ENCODE measurements around the gene CFB.
"Not testable (repeated sequence)": the region's sequence is repeated elsewhere in the genome, so short reads cannot be mapped to it uniquely, and the experiment has no call there.

Gene CFB

DNA sequence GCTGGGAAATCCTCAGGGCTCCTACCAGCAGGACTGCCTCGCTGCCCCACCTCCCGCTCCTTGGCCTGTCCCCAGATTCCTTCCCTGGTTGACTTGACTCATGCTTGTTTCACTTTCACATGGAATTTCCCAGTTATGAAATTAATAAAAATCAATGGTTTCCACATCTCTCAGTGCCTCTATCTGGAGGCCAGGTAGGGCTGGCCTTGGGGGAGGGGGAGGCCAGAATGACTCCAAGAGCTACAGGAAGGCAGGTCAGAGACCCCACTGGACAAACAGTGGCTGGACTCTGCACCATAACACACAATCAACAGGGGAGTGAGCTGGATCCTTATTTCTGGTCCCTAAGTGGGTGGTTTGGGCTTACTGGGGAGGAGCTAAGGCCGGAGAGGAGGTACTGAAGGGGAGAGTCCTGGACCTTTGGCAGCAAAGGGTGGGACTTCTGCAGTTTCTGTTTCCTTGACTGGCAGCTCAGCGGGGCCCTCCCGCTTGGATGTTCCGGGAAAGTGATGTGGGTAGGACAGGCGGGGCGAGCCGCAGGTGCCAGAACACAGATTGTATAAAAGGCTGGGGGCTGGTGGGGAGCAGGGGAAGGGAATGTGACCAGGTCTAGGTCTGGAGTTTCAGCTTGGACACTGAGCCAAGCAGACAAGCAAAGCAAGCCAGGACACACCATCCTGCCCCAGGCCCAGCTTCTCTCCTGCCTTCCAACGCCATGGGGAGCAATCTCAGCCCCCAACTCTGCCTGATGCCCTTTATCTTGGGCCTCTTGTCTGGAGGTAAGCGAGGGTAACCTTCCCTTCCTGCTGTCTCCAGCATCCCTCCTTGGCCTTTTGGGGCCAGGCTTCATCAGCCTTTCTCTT lies at the start of gene CFB:
TSS of gene CFB (plus strand) at position 589 of the 863 bp plus-strand sequence. CDS start at position 716, 127 bp downstream.
- DNase-seq (ENCODE audit: low spot score) = no peak

DNA sequence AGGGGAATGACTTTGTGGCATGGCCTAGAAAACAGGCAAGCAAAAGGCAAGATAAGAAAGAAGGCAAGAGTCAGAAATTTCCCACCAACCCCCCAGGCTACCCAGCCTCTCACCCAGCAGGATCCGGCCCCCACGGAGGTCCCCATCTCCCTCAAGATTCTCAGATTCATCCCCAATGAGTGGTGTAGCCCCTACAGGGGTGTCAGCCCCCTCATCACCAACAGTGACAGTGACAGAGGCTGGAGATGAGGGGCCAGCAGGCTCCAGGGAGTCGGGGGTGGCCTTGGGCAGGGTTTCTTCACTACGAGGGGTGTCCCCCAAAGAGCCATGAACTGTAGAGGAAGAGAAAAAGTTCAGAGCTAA lies 49.4 kb upstream of the CFB start:
- DNase-seq (ENCODE audit: low spot score) = no peak

DNA sequence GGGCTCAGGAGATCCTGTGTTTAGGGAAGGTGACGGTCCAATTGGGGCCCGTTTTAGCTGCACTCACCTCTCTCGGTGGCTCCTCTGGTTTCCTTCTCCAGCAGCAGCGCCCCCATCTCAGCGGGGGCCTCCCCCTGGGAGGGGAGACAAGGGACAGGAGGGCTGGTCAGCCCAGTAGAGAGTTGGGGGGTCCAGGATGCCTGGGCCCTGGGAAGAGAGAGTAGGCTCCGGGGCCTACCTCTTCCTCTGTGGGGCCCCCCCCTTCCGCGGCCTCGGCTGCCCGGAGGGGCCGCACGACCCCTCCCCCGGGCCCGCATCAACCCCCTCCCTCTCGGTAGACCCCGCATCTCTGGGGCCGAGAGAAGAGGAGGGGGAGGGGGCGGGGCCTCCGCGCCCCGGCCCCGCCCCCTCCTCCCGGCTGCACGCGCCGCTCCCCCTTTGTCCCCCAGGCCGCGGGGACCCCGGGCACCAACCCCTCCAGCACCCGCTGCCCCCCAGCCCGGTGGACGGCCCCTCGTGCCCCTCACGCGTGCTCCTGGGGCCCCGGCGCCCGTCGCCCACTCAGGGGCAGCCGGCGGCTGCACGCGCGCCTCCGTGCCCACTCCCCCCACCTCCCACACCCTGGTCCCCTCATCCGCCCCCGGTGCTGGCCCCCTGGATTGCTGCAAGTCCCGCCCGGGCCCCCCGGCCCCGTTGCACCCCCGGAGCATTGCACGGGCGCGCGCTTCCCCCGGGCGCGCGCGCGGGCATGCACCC lies 48.9 kb upstream of the CFB start:
- peak; percentile 64 for DNase-seq (ENCODE audit: low spot score)

DNA sequence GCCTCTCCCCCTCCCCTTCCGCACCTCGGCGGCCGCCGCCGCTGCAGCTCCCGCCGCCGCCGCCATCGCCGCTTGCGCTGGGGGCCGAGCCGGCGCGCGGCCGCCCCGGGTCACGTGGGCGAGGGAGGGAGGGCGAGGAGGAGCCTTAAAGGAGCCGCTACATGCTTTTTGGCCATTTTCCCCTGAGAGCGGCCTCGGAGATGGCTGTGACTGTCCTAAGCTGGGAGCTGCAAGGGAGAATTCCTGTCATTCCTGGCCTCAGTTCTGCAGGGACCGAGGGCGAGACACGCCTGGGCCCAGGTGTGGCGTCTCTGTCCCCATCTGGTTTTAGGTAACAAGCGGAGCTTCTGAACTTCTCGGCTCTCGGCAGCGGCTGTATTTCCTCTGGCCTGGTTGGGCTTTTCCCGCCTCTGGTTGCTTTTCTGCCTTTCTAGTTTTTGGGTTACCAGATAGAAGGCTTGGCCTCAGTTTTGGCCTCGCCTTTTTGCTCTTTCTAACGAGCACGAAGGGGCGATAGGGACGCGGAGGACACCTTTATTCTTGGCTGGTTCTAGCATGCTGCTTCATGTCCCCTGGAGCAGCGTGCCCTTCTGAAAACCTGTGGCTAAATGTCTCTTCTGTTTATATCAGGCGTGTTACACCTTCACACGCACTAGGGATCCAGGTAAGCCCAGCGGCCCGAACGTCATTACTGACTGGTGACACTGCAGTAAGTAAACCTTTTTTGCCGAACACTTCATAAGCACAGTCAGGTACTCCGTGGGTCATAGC lies 48.1 kb upstream of the CFB start, which contains the start of gene EHMT2:
TSS of gene EHMT2 (minus strand) at position 87 of the 771 bp plus-strand sequence. CDS start at position 66, 21 bp downstream.
- DNase-seq (ENCODE audit: low spot score) = peak; percentile 89

DNA sequence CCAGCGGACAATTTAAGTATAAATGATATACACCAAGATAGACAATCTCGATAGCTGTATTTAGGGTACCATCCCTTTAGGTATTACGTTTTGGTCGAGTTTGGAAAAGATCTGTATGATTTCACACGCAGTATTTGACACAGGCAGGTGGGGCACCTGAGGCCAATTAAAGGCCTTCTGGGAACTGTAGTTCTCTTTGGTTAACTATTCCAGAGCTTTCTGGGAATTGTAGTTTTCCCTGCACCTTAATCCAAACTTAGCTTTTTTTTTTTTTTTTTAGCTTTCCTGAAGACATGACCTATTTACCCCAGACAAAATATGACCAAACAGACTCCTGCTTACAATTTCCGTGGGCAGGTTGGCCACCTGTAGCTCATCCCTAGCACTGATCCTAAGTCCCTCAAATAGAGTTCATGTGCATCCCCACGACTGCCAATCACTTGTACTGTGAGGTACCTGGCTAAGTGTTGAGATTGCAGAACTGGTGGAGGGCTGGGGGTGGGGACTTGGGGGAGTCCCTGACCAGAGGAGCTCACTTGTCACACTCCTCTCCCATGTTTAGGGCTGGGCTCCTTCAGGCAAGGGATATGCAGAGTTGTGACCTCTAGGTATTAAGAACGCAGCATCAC lies 47.4 kb upstream of the CFB start:
- no peak for DNase-seq (ENCODE audit: low spot score)

DNA sequence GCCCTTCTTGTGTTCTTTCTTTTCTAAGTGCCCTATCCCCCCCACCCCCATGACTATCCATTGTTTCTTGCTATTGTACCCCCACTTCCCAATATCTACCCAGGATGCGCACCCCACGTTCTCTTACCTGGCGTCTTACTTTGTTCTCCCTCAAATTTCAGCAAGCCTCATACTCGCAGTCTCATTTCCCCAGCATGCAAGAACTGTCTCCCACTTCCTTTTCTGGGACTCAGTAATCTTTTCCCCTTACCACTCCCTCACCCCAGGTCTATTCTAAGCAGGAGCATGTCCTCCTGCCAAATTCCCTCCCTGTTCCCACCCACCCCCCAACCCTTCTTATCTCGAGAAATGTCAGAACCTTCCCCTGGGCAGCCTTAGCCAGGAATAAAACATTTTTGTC lies 46.7 kb upstream of the CFB start:
- no peak for DNase-seq (ENCODE audit: low spot score)

DNA sequence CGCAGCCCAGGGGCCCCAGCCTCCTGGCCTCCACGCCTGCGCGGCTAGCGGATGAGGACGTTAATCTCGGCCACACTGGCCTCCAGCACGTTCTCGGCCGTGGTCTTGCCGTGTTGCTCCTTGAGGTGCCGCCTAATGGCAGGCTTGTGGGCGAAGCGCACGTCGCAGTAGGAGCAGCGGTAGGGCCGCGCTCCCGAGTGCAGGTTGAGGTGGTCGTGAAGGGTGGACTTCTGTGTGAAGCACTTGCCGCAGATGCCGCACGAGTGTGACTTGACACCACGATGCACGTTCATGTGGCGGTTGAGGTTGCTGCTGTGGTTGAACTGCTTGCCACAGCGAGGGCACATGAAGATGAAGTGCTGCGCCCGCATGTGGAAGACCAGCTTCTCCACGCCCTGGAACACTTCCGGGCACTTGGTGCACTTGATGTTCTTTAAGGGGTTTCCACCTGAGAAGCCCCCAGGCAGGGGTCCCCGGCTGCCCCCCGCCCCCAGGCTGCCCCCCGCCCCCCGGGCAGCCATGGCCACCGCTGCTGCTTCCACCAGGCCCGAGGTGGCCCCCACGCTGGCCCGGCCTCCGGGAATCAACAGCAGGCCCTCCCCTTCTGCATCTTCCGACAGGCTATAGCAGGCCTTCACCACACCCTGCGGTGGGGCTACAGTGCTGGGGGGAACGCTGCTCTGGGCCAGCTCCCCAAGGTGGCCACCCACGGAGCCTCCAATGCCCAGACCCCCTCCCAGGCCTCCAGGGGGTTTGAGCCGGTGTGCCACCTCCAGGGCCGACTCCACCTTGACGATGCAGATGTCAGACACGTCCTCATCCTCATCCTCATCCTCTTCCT lies 45.8 kb upstream of the CFB start:
- DNase-seq (ENCODE audit: low spot score) = no peak

DNA sequence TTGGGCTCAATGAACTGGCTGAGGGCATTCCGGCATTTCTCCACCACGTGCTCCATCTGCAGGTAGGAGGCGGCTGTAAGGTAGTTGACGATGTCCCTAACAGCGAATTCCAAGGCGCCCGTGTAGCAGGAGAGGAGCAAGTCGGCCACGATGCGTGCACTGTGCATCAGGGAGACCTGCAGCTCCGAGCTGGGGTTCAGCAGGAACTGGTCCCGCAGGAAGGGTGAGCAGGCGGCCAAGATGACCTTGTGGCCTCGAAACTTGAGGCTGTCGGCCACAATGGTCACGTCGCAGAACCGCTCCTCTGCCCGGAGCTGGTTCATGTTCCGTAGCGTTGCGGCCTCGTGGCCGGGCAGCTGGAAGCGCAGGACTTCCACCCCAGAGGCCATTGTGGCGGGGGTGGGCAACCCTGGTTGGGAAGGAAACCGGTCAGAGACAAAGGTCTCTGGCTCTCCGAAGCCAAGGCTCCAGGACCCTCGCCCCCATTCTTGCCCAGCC lies 44.9 kb upstream of the CFB start:
- no peak for DNase-seq (ENCODE audit: low spot score)

DNA sequence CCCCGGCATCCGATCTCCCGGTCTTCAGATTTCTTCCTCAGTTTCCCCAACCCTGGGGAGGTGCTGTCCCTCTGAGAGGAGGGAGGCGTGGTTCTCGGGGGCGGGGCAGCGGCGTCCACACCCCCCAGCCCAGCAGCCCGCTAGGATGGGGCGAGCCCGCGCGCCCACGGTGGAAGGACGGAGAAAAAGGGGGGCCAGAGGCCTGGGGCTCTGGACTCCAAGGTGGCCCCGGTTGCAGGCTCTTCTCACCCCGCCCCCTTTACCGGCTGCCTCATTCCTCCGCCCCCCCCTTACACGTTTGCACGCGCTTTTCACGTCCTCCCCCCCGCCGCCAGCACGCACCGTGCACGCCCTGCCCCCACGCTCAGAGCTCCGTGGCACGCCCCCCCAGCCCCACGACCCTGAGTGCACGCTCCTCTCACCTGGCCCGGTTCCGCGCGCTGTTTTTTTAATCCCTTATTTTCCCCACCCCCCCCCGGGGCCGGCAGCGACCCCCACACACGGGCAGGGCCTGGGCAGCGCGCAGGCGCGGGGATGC lies 44.4 kb upstream of the CFB start:
- DNase-seq (ENCODE audit: low spot score) = peak; percentile 61

DNA sequence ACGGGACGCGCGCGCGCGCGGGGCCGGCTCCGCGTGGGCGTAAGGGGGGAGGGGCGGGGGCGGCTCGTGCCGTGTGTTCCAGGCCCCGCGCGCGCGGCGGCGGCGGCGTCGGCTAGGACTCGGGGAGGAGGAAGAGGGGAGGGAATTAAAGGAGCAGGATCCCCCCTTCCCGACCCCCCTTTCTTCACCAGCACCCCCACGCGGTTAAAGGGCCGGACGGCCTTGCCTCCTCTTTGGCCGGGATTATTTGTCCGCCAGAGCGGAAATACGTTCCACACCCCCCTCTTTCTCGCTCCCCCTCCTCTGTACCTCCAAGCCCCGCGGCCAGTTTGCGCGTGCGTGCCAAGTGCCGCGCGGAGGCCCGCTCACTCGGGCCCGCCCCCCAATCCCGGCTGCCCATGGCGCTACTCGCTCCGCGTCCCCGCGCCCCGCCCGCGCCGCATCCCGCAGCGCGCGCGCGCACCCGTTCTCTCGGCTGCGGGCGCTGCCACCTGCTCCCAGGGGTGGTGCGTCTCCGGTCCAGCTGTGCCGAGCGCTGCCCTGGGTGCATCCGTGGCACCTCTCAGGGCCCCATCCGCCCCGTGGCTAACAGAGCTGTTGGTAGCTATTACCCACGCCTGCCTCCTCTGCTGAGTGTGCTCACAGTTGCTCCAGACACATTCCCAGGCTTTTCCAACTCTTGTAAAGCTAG lies 43.8 kb upstream of the CFB start, which contains the start of gene ZBTB12:
TSS of gene ZBTB12 (minus strand) at position 134 of the 691 bp plus-strand sequence. CDS start 781 bp downstream, outside the sequence.
- DNase-seq (ENCODE audit: low spot score) = peak; percentile 97

DNA sequence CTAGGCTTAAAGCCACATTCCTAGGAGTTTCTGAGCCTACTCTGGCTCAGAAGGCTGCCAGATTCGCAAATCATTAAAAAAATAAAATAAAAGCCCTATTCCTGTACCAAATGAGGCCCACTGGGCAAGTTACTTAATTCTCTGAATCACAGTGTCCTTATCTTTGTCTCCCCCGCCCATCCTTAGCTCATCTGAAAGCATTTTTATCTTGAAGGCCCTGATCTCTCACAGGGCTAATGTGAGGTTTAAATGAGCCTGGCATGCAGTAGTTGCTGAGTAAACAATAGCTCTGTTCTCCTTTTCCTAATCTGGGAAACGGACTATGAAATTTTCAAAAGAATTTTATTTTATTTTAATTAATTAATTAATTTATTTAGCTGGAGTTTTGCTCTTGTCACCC lies 41.9 kb upstream of the CFB start:
- DNase-seq (ENCODE audit: low spot score) = no peak

DNA sequence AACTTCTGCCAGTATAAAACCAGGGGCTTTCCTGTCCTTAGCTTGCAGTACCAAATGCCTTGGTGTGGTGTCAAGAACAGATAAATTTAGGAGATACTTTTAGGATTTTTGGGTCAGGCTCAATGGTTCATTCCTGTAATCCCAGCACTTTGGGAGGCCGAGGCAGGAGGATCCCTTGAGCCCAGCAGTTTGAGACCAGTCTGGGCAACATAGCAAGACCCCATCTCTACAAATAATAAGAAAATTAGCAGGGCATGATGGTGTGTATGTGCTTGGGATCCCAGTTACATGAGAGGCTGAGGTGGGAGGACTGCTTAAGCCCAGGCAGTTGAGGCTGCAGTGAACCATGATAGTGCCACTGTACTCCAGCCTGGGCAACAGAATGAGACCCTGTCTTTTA lies 40.9 kb upstream of the CFB start:
- DNase-seq (ENCODE audit: low spot score) = no peak

DNA sequence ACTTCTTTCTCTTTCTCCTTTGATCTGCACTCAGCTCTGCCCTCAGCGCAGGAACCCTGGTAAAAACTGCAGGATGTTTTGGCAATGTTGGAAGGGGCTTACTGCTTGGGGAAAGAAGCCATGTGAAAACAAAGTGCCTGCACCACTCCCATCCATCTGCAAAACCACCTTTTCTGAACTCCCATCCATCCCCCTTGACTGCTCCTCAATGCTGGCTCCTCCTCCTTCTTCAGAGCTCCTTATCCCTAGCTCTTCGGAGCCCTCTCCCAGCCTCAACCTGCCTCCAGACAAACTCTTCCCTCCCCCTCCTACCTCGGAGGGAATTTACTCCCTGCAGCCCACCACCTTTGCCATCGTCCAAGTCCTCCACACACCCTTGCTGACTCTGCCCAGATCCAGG lies 39.8 kb upstream of the CFB start:
- DNase-seq (ENCODE audit: low spot score) = peak; percentile 53

DNA sequence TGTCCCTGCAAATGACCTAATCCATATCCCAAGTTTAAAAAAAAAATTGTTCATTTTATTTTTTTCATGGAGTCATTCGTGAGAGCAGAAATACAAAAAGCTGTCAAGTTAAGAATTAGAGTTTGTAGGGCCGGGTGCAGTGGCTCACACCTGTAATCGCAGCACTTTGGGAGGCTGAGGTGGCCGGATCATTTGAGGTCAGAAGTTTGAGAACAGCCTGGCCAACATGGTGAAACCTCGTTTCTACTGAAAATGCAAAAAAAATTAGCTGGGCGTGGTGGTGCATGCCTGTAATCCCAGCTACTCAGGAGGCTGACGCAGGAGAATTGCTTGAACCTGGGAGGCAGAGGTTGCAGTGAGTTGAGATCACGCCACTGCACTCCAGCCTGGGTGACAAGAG lies 39.2 kb upstream of the CFB start:
- not testable (repeated sequence) for DNase-seq (ENCODE audit: low spot score)

DNA sequence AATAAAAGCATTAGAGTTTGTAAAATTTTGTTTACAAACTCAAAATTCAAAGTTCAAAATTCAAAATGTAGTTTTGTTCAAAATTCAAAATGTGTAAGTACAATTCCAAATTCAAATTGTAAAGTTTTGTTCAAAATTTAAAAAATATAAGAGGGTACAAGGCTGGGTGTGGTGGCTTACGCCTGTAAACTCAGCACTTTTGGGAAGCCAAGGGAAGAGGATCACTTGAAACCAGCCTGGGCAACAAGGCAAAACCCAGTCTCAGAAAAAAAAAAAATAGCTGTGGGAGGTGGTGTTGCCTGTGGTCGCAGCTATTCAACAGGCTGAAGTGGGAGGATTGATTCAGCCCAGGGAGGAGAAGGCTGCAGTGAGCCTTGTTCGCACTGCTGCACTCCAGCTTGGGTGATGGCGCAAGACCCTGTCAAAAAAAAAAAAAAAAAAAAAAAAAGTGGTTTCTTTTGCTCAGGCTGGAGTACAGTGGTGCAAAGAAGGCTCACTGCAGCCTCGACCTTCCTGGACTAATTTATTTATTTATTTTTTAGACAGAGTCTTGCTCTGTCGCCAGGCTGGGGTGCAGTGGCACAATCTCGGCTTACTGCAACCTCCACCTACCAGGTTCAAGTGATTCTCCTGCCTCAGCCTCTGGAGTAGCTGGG lies 38.6 kb upstream of the CFB start:
- DNase-seq (ENCODE audit: low spot score) = no peak

DNA sequence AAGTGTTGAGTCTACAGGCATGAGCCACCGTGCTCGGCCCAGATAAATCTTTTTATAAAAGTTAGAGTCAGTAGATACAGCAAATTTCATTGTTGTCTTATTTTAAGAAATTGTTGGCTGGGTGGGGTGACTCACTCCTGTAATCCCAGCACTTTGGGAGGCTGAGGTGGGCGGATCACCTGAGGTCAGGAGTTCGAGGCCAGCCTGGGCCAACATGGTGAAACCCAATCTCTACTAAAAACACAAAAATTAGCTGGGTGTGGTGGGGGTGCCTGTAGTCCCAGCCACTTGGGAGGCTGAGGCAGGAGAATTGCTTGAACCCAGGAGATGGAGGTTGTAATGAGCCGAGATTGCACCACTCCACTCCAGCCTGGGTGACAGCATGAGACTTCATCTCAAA lies 37.6 kb upstream of the CFB start:
- not testable (repeated sequence) for DNase-seq (ENCODE audit: low spot score)

DNA sequence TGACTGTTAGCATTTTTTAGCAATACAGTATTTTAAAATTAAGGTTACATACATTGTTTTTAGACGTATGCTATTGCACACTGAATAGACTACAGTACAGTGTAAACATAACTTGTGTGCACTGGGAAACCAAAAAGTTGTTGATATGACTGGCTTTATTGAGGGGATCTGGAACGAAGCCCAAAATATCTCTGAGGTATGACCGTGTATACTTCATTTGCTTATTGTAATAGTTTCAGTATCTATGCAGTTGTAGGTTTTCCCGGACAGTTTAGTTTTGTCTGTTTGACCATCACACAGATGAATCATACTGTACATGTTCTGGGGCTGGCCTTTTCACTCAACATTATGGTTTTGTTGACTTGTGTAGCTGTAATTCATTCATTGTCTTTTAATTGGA lies 37.1 kb upstream of the CFB start:
- no peak for DNase-seq (ENCODE audit: low spot score)

DNA sequence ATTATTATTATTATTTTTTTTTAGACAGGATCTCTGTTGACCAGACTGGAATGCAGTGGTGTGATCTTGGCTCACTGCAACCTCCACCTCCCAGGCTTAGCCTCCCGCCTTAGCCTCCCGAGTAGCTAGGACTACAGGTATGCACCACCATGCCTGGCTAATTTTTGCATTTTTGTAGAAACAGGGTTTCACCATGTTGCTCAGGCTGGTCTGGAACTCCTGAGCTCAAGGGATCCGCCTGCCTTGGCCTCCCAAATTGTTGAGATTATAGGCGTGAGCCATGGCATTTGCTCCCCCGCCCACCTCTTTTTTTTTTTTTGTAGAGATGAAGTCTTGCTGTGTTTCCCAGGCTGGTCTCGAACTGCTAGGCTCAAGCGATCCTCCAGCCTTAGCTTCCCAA lies 36.6 kb upstream of the CFB start:
- not testable (repeated sequence) for DNase-seq (ENCODE audit: low spot score)
